Chondrocyte (in vitro differentiated cells): ENCODE measurements around the gene PDE4D. TPM values are rescaled to one million over a fixed set of nuclear protein-coding genes. Genes with fewer than 3 reads are reported as not detected.

Experiments used
- DNase-seq: peaks from one replicate; pipeline ENCODE4 v3.0.0; 2021; ENCODE audit warnings: mixed read lengths, low spot score
- H3K27ac Mint-ChIP-seq: one replicate; pipeline ENCODE4 v1.8.0; 2021; ENCODE audit warnings: mild to moderate bottlenecking, moderate library complexity, mixed read lengths; ENCODE audit not compliant: unreplicated experiment
- H3K27me3 Mint-ChIP-seq: 2 replicates; pipeline ENCODE4 v1.8.0; 2021; ENCODE audit warnings: low read depth, mixed read lengths
- H3K36me3 Mint-ChIP-seq: 2 replicates; pipeline ENCODE4 v1.8.0; 2021; ENCODE audit warnings: low read depth, mixed read lengths
- H3K4me1 Mint-ChIP-seq: 2 replicates; pipeline ENCODE4 v1.8.0; 2021; ENCODE audit warnings: low read depth, mild to moderate bottlenecking, mixed read lengths
- H3K4me3 Mint-ChIP-seq: one replicate; pipeline ENCODE4 v1.8.0; 2021; ENCODE audit warnings: mild to moderate bottlenecking, moderate library complexity, mixed read lengths; ENCODE audit not compliant: unreplicated experiment
- H3K9me3 Mint-ChIP-seq: 2 replicates; pipeline ENCODE4 v1.8.0; 2021; ENCODE audit warnings: low read depth, mixed read lengths
- total RNA-seq: library from RNA; stranded (reverse); gene quantifications from 3 replicates; pipeline ENCODE4 v1.2.1, GENCODE V29; 2021
- TF ChIP-seq, protein P1 (sequence below): fragments of 200-600 bp; sonication (generic); IDR thresholded peaks from 2 replicates; pipeline ENCODE4 v1.5.0; 2021; ENCODE audit warnings: antibody characterized with exemption, mild to moderate bottlenecking, moderate library complexity

The PDE4D gene
- total RNA-seq, 1 donor from 2014 or later, result 21.1 TPM

DNA sequence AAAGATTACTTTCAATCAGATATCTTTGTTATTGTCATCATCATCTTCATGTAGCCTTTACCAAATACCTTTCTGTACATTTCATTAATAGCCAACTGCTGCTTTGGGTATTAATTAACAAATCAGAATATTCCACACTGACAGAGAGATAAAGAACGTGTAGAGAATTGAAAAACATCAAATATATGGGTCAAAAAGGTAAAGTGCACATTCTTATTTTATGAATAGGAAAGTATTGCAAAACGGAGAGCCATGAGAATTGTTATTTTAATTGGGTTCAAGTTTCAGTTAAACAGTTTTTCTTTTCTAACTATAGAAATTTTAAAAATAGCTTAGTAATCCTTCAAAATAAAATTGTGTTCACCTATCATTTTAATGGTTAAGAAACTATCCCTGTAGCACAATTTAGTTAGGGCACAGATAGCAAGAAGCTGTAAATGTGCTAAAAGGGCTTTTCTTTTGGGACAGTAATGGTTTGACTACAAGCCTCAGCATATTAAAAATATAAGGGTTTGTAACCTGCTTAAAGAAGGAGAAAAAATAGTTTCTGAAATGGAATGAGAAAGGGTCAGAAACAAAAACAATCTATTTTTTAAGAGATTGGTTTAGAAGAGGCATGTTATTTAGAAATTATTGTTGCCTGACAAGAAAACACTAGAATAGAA is 62.9 kb downstream of the PDE4D start:
- H3K4me1 Mint-ChIP-seq, result peaks cover 25% of the 10 kb centered on the region
- no peaks in the 10 kb centered on the region for H3K9me3 Mint-ChIP-seq
- no peak overlapping the region for H3K4me3 Mint-ChIP-seq
- TF ChIP-seq, protein P1, sequence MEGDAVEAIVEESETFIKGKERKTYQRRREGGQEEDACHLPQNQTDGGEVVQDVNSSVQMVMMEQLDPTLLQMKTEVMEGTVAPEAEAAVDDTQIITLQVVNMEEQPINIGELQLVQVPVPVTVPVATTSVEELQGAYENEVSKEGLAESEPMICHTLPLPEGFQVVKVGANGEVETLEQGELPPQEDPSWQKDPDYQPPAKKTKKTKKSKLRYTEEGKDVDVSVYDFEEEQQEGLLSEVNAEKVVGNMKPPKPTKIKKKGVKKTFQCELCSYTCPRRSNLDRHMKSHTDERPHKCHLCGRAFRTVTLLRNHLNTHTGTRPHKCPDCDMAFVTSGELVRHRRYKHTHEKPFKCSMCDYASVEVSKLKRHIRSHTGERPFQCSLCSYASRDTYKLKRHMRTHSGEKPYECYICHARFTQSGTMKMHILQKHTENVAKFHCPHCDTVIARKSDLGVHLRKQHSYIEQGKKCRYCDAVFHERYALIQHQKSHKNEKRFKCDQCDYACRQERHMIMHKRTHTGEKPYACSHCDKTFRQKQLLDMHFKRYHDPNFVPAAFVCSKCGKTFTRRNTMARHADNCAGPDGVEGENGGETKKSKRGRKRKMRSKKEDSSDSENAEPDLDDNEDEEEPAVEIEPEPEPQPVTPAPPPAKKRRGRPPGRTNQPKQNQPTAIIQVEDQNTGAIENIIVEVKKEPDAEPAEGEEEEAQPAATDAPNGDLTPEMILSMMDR, result no peak
- DNase-seq, result no peak
- peaks cover 3% of the 10 kb centered on the region for H3K36me3 Mint-ChIP-seq
- peaks cover 6% of the 10 kb centered on the region for H3K27me3 Mint-ChIP-seq
- H3K27ac Mint-ChIP-seq, result no peak overlapping the region

GRCh38 chr5:59829922-59830321 is 63.6 kb downstream of the PDE4D start:
- Mint-ChIP-seq H3K27me3 (peaks cover 6% of the 10 kb centered on the region), H3K4me1 (peaks cover 25% of the 10 kb centered on the region), H3K9me3 (no peaks in the 10 kb centered on the region), H3K36me3 (peaks cover 3% of the 10 kb centered on the region), H3K27ac (no peak overlapping the region), H3K4me3 (no peak overlapping the region)
- DNase-seq, result no peak
- TF ChIP-seq, protein P1, result no peak

DNA sequence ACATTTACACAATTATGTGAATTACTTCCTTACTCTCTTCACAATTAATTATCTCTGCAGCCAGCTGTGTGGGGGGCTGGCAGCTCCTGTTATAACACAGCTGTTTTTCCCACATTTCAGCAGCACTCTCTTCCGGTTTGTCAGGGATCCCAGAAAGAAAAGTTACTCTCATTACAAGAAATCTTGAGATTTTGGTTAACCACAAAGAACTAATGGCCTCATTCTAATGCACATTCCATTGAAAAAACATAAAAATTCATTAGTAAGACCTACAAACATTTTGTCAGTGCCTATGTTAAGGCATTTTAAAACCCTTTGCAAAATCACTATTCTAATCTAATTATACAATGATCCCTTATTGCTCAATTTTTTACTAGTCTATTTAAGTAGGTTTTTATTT is 64.1 kb downstream of the PDE4D start:
- no peak for DNase-seq
- H3K36me3 Mint-ChIP-seq, result peaks cover 3% of the 10 kb centered on the region
- peak overlapping the region; percentile 65 for H3K27ac Mint-ChIP-seq

GRCh38 chr5:59828623-59829022 is 64.9 kb downstream of the PDE4D start:
- H3K4me3 Mint-ChIP-seq, result no peak overlapping the region
- peaks cover 6% of the 10 kb centered on the region for H3K27me3 Mint-ChIP-seq
- peaks cover 3% of the 10 kb centered on the region for H3K36me3 Mint-ChIP-seq
- TF ChIP-seq, protein P1, result no peak
- H3K27ac Mint-ChIP-seq, result no peak overlapping the region
- DNase-seq, result no peak
- no peaks in the 10 kb centered on the region for H3K9me3 Mint-ChIP-seq
- peaks cover 25% of the 10 kb centered on the region for H3K4me1 Mint-ChIP-seq

More for the DNA sequence above, 64.1 kb downstream of the PDE4D start:
- peaks cover 25% of the 10 kb centered on the region for H3K4me1 Mint-ChIP-seq
- no peak overlapping the region for H3K4me3 Mint-ChIP-seq
- TF ChIP-seq, protein P1, result no peak
- no peaks in the 10 kb centered on the region for H3K9me3 Mint-ChIP-seq
- peaks cover 6% of the 10 kb centered on the region for H3K27me3 Mint-ChIP-seq

DNA sequence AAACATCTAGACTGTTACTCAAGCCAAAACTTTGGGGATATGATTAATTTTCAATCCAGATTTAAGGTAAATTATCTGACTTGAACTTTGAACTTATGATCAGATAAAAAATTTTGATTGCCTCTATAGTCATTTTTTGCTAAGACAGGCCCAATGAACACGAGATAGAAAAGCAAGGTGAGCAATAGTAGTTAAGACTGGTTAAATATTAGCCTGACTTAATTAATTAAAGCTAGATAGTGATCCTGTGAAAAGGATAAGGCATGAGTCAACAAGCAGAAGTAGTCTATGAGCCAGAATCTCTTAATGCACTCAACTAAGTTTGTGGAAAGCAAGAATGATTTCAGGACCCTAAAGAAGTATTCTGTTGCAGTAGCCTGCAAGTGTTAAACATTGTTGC is 66.5 kb downstream of the PDE4D start:
- H3K9me3 Mint-ChIP-seq, result no peaks in the 10 kb centered on the region
- H3K4me1 Mint-ChIP-seq, result peaks cover 25% of the 10 kb centered on the region
- no peak overlapping the region for H3K27ac Mint-ChIP-seq
- H3K27me3 Mint-ChIP-seq, result peaks cover 3% of the 10 kb centered on the region
- DNase-seq, result no peak
- TF ChIP-seq, protein P1, result no peak
- no peak overlapping the region for H3K4me3 Mint-ChIP-seq
- no peaks in the 10 kb centered on the region for H3K36me3 Mint-ChIP-seq
